GM18508 (cell line): ENCODE measurements around the gene PPM1G.

ENCODE experiments used
- ATAC-seq: cut with Tn5 transposase; IDR thresholded peaks from one replicate; pipeline ENCODE4 v1.9.1; 2021; ENCODE audit warnings: moderate number of reproducible peaks; ENCODE audit not compliant: insufficient read depth, unreplicated experiment

Gene PPM1G

DNA sequence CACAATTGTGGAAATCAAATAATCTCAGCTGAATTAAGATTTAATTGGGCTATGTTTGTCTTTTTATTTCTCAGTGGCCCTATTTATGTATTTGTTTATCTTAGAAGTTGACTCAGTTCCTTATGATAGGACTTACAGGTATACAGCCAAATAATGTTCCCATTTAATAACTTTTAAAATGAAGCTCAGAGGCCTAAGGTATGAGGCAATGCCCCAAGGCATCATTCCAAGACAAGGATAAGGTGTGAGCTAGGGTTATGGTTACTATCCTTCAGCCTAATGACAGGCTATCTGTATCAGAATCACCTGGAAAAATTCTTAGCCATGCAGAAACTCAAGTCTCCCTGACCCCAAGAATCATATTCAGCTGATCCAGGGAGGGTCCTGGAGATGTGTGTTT lies 11.6 kb upstream of the PPM1G start:
- no peak for ATAC-seq

GRCh38 chr2:27416151-27416550 lies 6.8 kb upstream of the PPM1G start:
- no peak for ATAC-seq

DNA sequence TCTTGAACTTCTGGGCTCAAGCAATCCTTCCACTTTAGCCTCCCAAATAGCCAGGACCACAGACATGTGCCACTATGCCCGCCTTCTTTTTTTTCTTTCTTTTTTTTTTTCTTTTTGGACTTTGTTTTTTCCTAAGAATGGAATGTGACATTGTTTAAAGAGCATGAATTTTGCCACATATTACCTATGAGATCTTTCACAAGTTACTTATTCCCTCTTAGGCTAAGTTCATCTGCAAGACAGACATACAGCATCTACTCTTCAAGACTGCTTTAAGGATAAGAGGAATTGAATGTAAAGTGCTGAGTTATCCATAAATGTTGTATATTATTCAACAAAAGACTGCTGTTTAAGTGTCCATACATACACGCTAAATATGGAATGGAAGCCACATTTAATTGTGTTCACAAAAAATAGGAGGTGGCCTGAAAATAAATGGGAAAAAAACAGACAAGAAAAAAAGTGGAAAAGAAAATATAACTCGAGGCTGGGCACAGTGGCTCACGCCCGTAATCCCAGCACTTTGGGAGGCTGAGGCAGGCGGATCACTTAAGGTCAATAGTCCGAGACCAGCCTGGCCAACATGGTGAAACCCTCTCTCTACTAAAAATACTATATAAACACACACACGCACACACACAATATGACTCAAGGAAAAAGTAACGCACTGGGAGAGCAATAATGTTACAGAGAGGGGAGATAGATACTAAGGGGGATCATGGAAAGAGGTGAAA lies 3.2 kb upstream of the PPM1G start:
- ATAC-seq, result no peak

- peak; percentile 15 for ATAC-seq
Measured at GRCh38 chr2:27408601-27409320, 630 bp downstream of the PPM1G start.

GRCh38 chr2:27407798-27408491 lies 1.4 kb downstream of the PPM1G start:
- no peak for ATAC-seq

DNA sequence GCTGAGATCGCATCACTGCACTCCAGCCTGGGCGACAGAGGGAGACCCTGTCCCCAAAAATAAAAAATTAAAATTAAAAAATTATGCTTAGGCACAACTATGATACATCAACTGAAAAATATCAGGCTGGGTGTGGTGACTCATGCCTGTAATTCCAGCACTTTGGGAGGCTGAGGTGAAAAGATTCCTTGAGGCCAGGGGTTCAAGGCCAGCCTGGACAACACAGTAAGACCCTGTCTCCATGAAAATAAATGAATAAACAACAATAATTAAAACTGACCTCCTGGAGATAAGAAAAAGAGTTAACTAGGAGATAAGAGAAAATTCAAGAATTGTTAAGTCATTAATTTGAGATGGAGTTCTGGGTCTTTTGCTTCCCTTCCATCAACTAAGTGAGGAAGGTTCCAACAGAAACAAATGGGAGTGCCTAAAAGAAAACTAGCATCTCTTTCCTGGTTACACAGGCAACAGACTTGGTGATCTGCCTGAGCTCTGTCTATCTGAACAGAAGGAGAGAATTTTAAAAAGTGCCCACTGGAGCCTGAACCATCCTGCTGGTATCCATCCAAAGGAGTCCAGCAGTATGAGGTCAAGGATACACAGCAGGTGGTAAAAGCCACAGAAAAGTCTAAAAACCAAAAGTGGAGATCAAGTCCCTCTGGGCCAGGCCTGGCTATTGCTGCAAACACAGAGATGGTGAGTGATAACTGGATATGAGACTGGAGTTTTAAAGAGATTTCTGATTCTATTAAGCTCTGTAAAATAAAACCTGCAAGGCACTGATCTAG lies 8.8 kb downstream of the PPM1G start:
- ATAC-seq, result no peak

DNA sequence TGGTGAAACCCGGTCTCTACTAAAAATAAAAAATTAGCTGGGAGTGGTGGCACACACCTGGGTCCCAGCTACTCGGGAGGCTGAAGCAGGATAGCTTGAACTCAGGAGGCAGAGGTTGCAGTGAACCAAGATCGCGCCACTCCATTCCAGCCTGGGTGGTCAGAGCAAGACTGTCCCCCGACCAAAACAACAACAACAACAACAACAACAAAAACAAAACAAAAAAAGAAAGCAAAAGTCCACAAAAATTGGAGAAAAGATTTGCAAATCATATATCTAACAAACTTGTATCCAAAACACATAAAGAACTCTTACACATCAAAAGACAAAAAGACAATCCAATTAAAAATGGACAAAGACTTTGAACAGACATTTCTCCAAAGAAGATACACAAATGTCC lies 10.4 kb downstream of the PPM1G start:
- ATAC-seq, result no peak

GRCh38 chr2:27393225-27393624 lies 16.2 kb downstream of the PPM1G start:
- no peak for ATAC-seq

- ATAC-seq, result no peak
Measured at GRCh38 chr2:27390822-27391679, 18.3 kb downstream of the PPM1G start.

- no peak for ATAC-seq
Measured at GRCh38 chr2:27381577-27382181, 27.7 kb downstream of the PPM1G start.

DNA sequence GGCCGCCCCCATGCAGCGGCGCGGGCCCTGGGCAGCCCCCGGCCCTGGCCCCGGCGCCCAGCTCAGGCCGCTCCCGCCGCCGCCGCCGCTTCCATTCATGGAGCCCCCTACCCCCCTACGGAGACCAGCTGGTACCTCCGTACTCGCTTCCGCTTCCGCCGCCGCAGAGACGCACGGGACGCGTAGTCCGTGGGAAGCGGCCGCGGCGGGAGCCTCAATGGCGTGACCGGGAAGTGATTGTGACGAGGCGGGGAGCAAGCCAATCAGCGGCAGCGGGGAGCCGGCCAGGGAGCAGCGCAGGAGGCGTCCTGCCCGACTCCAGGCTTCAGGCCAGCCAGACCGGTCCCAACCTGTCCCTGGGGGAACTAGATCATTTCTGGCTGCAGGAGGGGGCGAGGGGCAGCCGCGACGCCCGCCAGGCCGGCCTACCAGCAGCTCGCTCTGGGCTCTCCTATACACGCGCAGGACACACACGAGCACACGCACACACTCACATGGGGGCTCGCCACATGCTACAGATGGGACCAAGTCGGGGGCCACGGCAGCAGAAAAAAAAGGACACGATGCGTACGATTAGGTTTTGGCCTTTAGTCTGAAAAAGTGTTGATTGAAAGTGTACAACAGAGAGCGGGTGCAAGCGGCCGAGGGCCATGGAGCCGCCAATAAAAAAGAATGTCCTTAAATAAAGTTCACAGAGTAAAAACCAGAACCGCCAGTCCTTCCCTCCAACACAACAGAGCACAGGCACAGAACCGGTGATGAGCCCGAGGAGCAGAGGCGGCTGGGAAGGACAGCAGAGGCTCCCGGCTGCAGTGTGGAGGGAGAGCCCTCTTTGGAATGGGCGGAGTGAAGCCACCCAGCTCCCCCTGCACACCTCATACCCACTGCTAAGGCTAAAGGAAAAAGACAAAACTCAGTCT lies 28.5 kb downstream of the PPM1G start, which contains the start of gene ZNF513:
ZNF513 (minus strand) TSS at position 109 of the 920 bp plus-strand sequence. CDS start 208 bp downstream, outside the sequence.
- ATAC-seq, result no peak

DNA sequence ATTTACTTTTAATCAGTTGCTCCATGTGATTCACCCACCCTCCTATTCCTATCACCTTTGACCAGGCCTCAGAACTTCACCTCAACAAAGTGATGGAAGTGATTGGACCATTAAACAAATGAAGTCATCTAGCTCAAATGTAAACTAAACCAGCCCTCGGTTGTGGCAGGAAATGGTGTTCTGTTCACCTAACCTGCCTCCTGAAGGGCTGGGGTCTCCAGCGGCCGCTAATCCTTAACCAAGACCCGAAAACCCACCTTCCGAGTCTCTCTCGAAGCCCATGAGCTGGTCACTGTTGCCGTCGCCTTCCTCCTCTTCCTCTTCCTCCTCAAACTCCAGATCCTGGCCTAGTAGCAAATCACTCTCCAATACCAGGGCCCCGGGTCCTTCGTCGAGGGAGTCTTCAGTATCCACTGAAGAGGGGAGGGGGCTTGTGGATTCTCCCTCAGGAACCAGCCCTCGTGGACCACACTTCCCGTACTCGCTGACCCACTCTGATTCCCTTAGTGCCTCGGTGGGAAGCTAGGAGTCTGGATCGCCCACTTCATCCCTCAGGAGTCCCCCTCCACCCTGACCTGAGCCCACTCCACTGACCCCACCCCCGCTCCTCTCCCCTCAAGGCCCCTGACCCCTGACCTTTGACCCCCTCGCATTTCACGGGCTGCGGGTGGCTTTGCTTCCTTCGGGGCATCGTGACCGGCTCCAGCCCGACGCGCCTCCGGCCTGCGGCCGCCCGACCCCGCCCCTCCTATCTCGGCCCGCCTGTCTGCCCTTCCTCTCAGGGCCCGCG lies 29.4 kb downstream of the PPM1G start:
- ATAC-seq, result no peak

GRCh38 chr2:27379383-27379835 lies 30.0 kb downstream of the PPM1G start:
- no peak for ATAC-seq

DNA sequence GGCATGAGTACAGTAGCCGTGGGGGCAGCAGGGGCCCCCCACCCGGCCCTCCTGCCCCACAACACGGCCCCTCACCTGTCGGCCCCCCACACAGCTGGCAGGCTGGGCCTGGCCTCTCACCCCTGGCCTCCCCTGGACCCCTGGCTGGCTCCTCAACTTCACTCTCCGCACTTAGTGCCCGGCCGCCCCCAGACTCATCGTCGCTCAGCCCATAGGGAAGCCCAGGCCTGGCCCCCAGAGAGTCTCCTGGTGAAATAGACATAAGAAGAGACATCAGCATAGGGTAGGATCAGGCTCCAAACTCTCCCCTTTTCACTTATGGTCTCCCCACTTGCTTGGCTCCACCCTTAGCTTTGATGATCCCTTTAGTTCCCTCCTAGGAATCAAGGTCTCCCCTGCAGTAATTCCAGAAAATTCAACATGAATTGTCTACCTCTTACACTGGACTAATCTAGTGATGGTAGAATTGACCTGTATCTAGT lies 30.5 kb downstream of the PPM1G start:
- no peak for ATAC-seq

DNA sequence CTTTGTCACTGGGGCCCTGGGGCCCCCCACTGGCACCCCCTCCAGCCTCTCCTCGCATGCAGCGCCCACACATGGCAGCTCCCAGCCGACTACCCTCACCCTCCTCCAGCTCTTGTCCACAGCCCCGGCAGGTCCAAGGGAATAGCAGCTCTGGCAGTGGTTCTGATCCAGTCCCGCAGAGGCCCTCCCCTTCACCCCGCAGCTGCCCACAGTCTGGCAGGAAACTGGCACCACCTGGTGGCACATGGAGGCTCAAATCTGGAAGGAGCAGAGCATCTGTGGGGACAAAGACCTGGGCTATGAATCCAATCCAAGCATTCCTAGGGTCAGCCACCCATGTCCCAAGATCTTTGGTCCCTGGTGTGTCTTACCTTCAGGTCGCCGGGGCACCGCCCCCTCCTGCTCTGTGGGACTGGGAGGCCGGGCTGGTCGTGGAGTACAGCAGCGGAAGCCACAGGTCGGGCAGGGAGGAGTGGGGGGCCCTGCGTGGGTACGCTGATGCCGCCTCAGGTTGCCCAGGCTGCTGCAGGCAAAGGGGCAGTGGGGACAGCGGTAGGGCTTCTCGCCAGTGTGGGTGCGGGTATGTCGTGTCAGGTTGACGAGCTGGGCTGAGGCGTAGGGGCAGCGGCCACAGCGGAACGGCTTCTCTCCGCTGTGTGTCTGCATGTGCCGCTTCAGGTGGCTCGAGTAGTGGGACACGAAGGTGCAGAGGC lies 31.1 kb downstream of the PPM1G start:
- ATAC-seq, result no peak

DNA sequence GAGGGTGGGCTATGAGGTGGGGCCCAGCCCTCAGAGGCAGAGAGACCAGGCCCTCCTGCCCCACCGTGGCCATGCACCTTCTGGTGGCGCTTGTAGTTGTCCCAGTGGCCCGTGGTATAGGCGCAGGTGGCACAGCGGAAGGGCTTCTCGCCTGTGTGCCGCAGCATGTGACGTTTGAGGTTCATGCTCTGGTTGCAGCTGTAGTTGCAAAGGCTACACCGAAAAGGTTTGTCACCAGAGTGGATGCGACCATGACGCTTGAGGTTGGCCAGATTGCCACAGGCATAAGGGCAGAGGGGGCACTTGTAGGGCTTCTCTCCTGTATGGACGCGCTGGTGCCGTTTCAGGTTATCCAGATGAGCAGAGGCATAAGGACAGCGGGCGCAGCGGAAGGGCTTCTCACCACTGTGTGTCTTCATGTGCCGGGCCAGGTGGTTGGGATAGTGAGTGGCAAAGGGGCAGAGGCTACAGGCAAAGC lies 31.7 kb downstream of the PPM1G start:
- ATAC-seq, result no peak
